HCT116 (cell line): Measurements from ENCODE around the gene CTR9. TPM values are rescaled to one million over a fixed set of nuclear protein-coding genes. Genes with fewer than 3 reads are reported as not detected.
A peak's percentile ranks its signal among the peaks of the same experiment; 100 is the strongest.

Experiments
- ATAC-seq: fragments of 200-7000 bp; cut with Tn5 transposase; 2 replicates; pipeline ENCODE4 v1.9.1; 2020; ENCODE audit warnings: mild to moderate bottlenecking, moderate library complexity
- BruUV-seq: library from RNA; stranded (reverse); fragments of 400-500 nt; replicated peaks from 2 replicates; lab custom pipeline; 2021; lab: Mats Ljungman, UMichigan
- CTCF ChIA-PET: fragments of 300-600 bp; sonication (Branson Sonifier 250); formaldehyde crosslinking; loops from one replicate; lab custom pipeline; 2021; ENCODE audit warnings: antibody characterized with exemption; lab: Charles Lee
- POLR2A ChIA-PET: fragments of 300-600, 350-600 bp; sonication (Branson Sonifier 250); formaldehyde crosslinking; loops from one replicate; lab custom pipeline; 2021; ENCODE audit warnings: antibody characterized with exemption; lab: Charles Lee
- RAD21 ChIA-PET, 2 experiments: fragments of 300-600 bp; sonication (Branson Sonifier 250); formaldehyde crosslinking; loops; one replicate each; lab custom pipeline; 2023; ENCODE audit warnings: low total read pairs in 2 of 2; ENCODE audit not compliant: uncharacterized antibody in 2 of 2, unreplicated experiment in 2 of 2, low non-redundant PET in 1 of 2; lab: Charles Lee
- DNase-seq: peaks from one replicate; pipeline ENCODE4 v3.0.0-alpha.2; 2010; ENCODE audit warnings: low read depth, low spot score
- H2AFZ ChIP-seq: fragments of 200-600 bp; shearing (Covaris generic), sonication (generic); 2 replicates; pipeline ENCODE4 v1.6.1; 2017; ENCODE audit warnings: low read depth, mixed run types, mixed read lengths, antibody characterized with exemption, low read length; ENCODE audit not compliant: poor library complexity, severe bottlenecking
- H3K27ac ChIP-seq: 2 replicates; pipeline ENCODE4 v1.5.1; 2012; ENCODE audit warnings: low read depth, low read length
- H3K27me3 ChIP-seq: fragments of 200-600 bp; sonication (generic); 2 replicates; pipeline ENCODE4 v1.6.1; 2016; ENCODE audit warnings: mixed run types, low read length, mixed read lengths; ENCODE audit not compliant: insufficient read depth
- H3K36me3 ChIP-seq, 2 experiments: fragments of 200-500 bp in 1 of 2; fragments of 200-600 bp in 1 of 2; sonication (Bioruptor generic) in 1 of 2; sonication (generic) in 1 of 2; 2 replicates each; pipeline versions ENCODE4 v1.5.1 to v1.6.1; 2014 to 2016; ENCODE audit warnings: low read length in 2 of 2, inconsistent platforms in 1 of 2, mixed read lengths in 1 of 2, mixed run types in 1 of 2; ENCODE audit not compliant: insufficient read depth in 2 of 2, control insufficient read depth in 1 of 2
- H3K4me1 ChIP-seq, 2 experiments: fragments of 200-600 bp in 1 of 2; sonication (generic) in 1 of 2; 2 replicates each; pipeline versions ENCODE4 v1.5.1 to v1.6.1; 2012 to 2017; ENCODE audit warnings: low read length in 2 of 2, inconsistent platforms in 1 of 2, mild to moderate bottlenecking in 1 of 2, mixed read lengths in 1 of 2, mixed run types in 1 of 2, moderate library complexity in 1 of 2; ENCODE audit not compliant: insufficient read depth in 2 of 2, control insufficient read depth in 1 of 2
- H3K4me2 ChIP-seq: fragments of 200-600 bp; sonication (generic); 2 replicates; pipeline ENCODE4 v1.6.1; 2017; ENCODE audit warnings: mixed run types, low read length, mixed read lengths
- H3K4me3 ChIP-seq, 2 experiments: fragments of 200-600 bp in 1 of 2; sonication (generic) in 1 of 2; replicated peaks in 1 of 2; 2 replicates each; pipeline ENCODE4 v1.5.1; 2011 to 2016; ENCODE audit warnings: low read length in 2 of 2, control low read depth in 1 of 2, low read depth in 1 of 2, mild to moderate bottlenecking in 1 of 2, mixed read lengths in 1 of 2, mixed run types in 1 of 2
- H3K79me2 ChIP-seq: fragments of 200-600 bp; sonication (generic); 2 replicates; pipeline ENCODE4 v1.6.1; 2017; ENCODE audit warnings: mild to moderate bottlenecking, mixed run types, low read length, moderate library complexity, mixed read lengths; ENCODE audit not compliant: insufficient read depth
- H3K9ac ChIP-seq: fragments of 200-600 bp; sonication (generic); 2 replicates; pipeline ENCODE4 v1.6.1; 2016; ENCODE audit warnings: low read length, mixed read lengths
- H3K9me2 ChIP-seq: fragments of 200-600 bp; sonication (generic), shearing (Covaris generic); 2 replicates; pipeline ENCODE4 v1.6.1; 2017; ENCODE audit warnings: mixed run types, mild to moderate bottlenecking, moderate library complexity; ENCODE audit not compliant: insufficient read depth
- H3K9me3 ChIP-seq, 2 experiments: fragments of 200-500 bp in 1 of 2; fragments of 200-600 bp in 1 of 2; sonication (Bioruptor generic) in 1 of 2; sonication (generic) in 1 of 2; 2 replicates each; pipeline ENCODE4 v1.6.1; 2014 to 2017; ENCODE audit warnings: low read length in 2 of 2, mixed read lengths in 2 of 2, inconsistent platforms in 1 of 2, low read depth in 1 of 2, mild to moderate bottlenecking in 1 of 2, mixed run types in 1 of 2, moderate library complexity in 1 of 2; ENCODE audit not compliant: control insufficient read depth in 1 of 2, insufficient read depth in 1 of 2
- H4K20me1 ChIP-seq: fragments of 200-600 bp; sonication (generic), shearing (Covaris generic); 2 replicates; pipeline ENCODE4 v1.6.1; 2017; ENCODE audit warnings: mixed run types, mild to moderate bottlenecking, moderate library complexity; ENCODE audit not compliant: insufficient read depth
- CBX3 ChIP-seq: IDR thresholded peaks from 2 replicates; pipeline ENCODE4 v1.6.1; 2012; ENCODE audit warnings: low read depth
- EZH2 ChIP-seq: fragments of 200-600 bp; sonication (generic); IDR thresholded peaks from 2 replicates; pipeline ENCODE4 v1.6.1; 2017; ENCODE audit warnings: antibody characterized with exemption, mixed run types
- EZH2phosphoT487 ChIP-seq: fragments of 200-600 bp; IDR thresholded peaks from 2 replicates; pipeline ENCODE4 v1.6.1; 2018; ENCODE audit warnings: antibody characterized with exemption, borderline replicate concordance
- JUND ChIP-seq: IDR thresholded peaks from 2 replicates; pipeline ENCODE4 v1.6.1; 2012
- POLR2A ChIP-seq: IDR thresholded peaks from 2 replicates; pipeline ENCODE4 v1.7.0; 2011; ENCODE audit warnings: borderline replicate concordance; ENCODE audit not compliant: insufficient read depth, insufficient read length; ENCODE audit errors: extremely low read depth
- POLR2AphosphoS5 ChIP-seq: IDR thresholded peaks from 2 replicates; pipeline ENCODE4 v1.6.1; 2011; ENCODE audit warnings: mild to moderate bottlenecking, low read depth, low read length, moderate library complexity
- SRF ChIP-seq: IDR thresholded peaks from 2 replicates; pipeline ENCODE4 v1.6.1; 2012; ENCODE audit warnings: low read depth
- TCF7L2 ChIP-seq: IDR thresholded peaks from 2 replicates; pipeline ENCODE4 v1.7.0; 2011; ENCODE audit warnings: borderline replicate concordance, inconsistent platforms; ENCODE audit not compliant: insufficient read depth, insufficient read length; ENCODE audit errors: extremely low read depth
- YY1 ChIP-seq: IDR thresholded peaks from 2 replicates; pipeline ENCODE4 v1.6.1; 2011; ENCODE audit warnings: low read length, low read depth, moderate library complexity, mild to moderate bottlenecking; ENCODE audit not compliant: insufficient replicate concordance; ENCODE audit errors: extremely low read depth
- intact Hi-C: fragments of 100-400 bp; cut with micrococcal nuclease; formaldehyde crosslinking; loops from 2 replicates; pipeline ENCODE4 v1.10.0; 2022
- total RNA-seq: library from RNA; stranded (reverse); gene quantifications from one replicate; pipeline ENCODE4 v1.2.1, GENCODE V29; 2021; ENCODE audit not compliant: unreplicated experiment
- TF ChIP-seq, protein P1 (sequence below): IDR thresholded peaks from 2 replicates; pipeline ENCODE4 v1.6.1; 2012; ENCODE audit warnings: low read depth
- TF ChIP-seq, protein P2 (sequence below): IDR thresholded peaks from 2 replicates; pipeline ENCODE4 v1.6.1; 2012
- TF ChIP-seq, protein P3 (sequence below): IDR thresholded peaks from 2 replicates; pipeline ENCODE4 v1.6.1; 2012

CTR9 gene
- total RNA-seq, 1 experiment from 2014 or later: 68.4 TPM

DNA sequence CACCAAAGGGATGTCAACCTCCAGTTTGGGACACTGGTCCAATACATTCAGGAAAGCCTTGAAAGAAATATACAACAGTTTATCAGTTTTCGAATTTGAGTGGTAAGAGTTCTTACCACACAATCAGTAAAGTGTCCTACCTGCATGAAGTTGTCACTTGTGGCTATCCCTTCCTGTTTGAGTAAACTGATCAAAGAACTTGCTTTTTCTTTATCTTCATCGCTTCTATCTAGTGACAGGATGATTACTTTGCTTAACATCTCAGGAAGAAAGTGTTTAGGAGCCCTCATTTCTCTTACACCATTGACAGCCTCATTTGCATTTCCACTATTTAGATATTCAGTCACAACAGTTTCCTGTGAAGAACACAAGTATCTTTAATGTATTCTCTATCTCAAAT is 49.2 kb downstream of the CTR9 start:
- no peak overlapping the region for H3K27ac ChIP-seq
- RAD21 ChIA-PET: no interaction called here
- no peaks in the 10 kb centered on the region for H3K9me3 ChIP-seq
- no peaks in the 10 kb centered on the region for H3K4me1 ChIP-seq
- no peaks in the 10 kb centered on the region for H3K9me2 ChIP-seq
- TF ChIP-seq, protein P1, sequence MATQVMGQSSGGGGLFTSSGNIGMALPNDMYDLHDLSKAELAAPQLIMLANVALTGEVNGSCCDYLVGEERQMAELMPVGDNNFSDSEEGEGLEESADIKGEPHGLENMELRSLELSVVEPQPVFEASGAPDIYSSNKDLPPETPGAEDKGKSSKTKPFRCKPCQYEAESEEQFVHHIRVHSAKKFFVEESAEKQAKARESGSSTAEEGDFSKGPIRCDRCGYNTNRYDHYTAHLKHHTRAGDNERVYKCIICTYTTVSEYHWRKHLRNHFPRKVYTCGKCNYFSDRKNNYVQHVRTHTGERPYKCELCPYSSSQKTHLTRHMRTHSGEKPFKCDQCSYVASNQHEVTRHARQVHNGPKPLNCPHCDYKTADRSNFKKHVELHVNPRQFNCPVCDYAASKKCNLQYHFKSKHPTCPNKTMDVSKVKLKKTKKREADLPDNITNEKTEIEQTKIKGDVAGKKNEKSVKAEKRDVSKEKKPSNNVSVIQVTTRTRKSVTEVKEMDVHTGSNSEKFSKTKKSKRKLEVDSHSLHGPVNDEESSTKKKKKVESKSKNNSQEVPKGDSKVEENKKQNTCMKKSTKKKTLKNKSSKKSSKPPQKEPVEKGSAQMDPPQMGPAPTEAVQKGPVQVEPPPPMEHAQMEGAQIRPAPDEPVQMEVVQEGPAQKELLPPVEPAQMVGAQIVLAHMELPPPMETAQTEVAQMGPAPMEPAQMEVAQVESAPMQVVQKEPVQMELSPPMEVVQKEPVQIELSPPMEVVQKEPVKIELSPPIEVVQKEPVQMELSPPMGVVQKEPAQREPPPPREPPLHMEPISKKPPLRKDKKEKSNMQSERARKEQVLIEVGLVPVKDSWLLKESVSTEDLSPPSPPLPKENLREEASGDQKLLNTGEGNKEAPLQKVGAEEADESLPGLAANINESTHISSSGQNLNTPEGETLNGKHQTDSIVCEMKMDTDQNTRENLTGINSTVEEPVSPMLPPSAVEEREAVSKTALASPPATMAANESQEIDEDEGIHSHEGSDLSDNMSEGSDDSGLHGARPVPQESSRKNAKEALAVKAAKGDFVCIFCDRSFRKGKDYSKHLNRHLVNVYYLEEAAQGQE: no peak
- TF ChIP-seq SRF (no peak), POLR2AphosphoS5 (0 out of 2 replicates have a peak, but pooled peaks have one; percentile 5), EZH2phosphoT487 (no peak)
- H3K4me3 ChIP-seq: no peak overlapping the region
- no peak overlapping the region for H2AFZ ChIP-seq
- H3K36me3 ChIP-seq: peaks cover 83 to 89% of the 10 kb centered on the region in 2 experiments
- CTCF ChIA-PET: interaction anchor here (0.7 kb wide), 1 partner anchor 30 kb away, joined by 3 read pairs; no protein-coding TSS in a partner anchor
- peaks cover 26% of the 10 kb centered on the region; the same call in 1 of the 2 replicates for H4K20me1 ChIP-seq
- POLR2A ChIA-PET: interaction anchor here (1.4 kb wide), 1 partner anchor 9 kb away, joined by 4 read pairs; the partner anchor contains the start of gene EIF4G2
- H3K4me2 ChIP-seq: no peak overlapping the region
- no peaks in the 10 kb centered on the region for H3K27me3 ChIP-seq
- no peak for DNase-seq
- peaks cover 62% of the 10 kb centered on the region for H3K79me2 ChIP-seq
- no peak for ATAC-seq
- intact Hi-C loops: no loop called here
- TSS peak; percentile 21 for BruUV-seq
- no peak overlapping the region for H3K9ac ChIP-seq

DNA sequence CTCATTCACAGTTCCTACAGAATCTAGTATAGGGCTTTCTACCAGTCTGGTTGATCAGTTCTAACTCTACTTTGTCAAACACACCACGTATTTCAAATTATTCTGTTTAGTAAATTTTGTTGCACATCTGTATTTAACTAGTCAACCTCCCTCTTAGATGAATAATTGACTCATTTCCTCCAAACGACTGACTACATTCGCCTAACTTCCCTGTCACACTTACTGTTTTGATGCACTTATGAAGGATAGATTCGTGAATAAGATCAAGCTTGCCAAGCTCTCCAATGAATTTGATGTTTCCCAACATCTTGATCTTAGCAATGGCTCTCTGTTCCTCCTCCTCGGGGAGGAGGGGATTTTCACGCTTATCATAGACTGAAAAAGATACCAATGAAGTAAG is 52.6 kb downstream of the CTR9 start:
- Histone ChIP-seq H3K79me2 (peaks cover 95% of the 10 kb centered on the region), H3K27ac (no peak overlapping the region), H3K9ac (no peak overlapping the region), H3K9me2 (no peaks in the 10 kb centered on the region), H4K20me1 (peaks cover 13% of the 10 kb centered on the region; the same call in 1 of the 2 replicates), H3K4me2 (no peak overlapping the region), H3K36me3 (peaks cover 80 to 89% of the 10 kb centered on the region in 2 experiments), H3K9me3 (no peaks in the 10 kb centered on the region), H3K4me3 (no peak overlapping the region), H2AFZ (no peak overlapping the region), H3K4me1 (peaks cover 3 to 10% of the 10 kb centered on the region in 2 experiments; a peak in 2 of 4 replicates), H3K27me3 (no peaks in the 10 kb centered on the region)
- ChIA-PET POLR2A (interaction anchor here (1.0 to 1.5 kb wide), 3 partner anchors 7 to 97 kb away, joined by 3 to 4 read pairs (median 3); no protein-coding TSS in a partner anchor), RAD21 (no interaction called here), CTCF (interaction anchor here (1.0 to 2.3 kb wide), 3 partner anchors 11 to 130 kb away, joined by 3 to 11 read pairs (median 4); no protein-coding TSS in a partner anchor)
- ATAC-seq: no peak
- DNase-seq: no peak
- intact Hi-C loops: no loop called here
- no TSS peak for BruUV-seq
- TF ChIP-seq EZH2: no peak
- TF ChIP-seq, protein P2, sequence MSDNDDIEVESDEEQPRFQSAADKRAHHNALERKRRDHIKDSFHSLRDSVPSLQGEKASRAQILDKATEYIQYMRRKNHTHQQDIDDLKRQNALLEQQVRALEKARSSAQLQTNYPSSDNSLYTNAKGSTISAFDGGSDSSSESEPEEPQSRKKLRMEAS: no peak
- TF ChIP-seq, protein P3, sequence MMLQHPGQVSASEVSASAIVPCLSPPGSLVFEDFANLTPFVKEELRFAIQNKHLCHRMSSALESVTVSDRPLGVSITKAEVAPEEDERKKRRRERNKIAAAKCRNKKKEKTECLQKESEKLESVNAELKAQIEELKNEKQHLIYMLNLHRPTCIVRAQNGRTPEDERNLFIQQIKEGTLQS: no peak
- TF ChIP-seq POLR2A: no peak
- no peak for TF ChIP-seq TCF7L2
- TF ChIP-seq SRF: no peak
- TF ChIP-seq JUND: no peak
- no peak for TF ChIP-seq CBX3
- TF ChIP-seq YY1: no peak
